A549 (cell line): ENCODE data around the gene FLT3LG. TPM values are rescaled to one million over a fixed set of nuclear protein-coding genes. Genes with fewer than 3 reads are reported as not detected.
A peak's percentile ranks its signal among the peaks of the same experiment; 100 is the strongest.

Experiments used
- ATAC-seq, 2 experiments: fragments of 200-7000 bp in 1 of 2; fragments of >200 bp in 1 of 2; cut with Nextera tagmentation in 1 of 2; cut with Tn5 transposase in 1 of 2; 3 replicates each; pipeline versions ENCODE4 v1.8.0 to v1.9.1; 2018 to 2020; ENCODE audit warnings: mild to moderate bottlenecking in 1 of 2, moderate library complexity in 1 of 2
- CTCF ChIA-PET: fragments of 300-600 bp; sonication (Branson Sonifier 250); formaldehyde crosslinking; extraction: SDS; loops from one replicate; lab custom pipeline; 2021; ENCODE audit warnings: antibody characterized with exemption, inconsistent platforms; lab: Yijun Ruan, JAX
- POLR2A ChIA-PET: fragments of 350-600 bp; formaldehyde crosslinking; extraction: SDS; loops from one replicate; lab custom pipeline; 2021; ENCODE audit warnings: antibody characterized with exemption, inconsistent platforms; lab: Yijun Ruan, JAX
- DNase-seq, 2 experiments: peaks; one replicate each; pipeline versions ENCODE4 v3.0.0 to v3.0.0-alpha.2; 2011 to 2016; ENCODE audit warnings: low read depth in 1 of 2, low spot score in 1 of 2
- FAIRE-seq: peaks from 2 replicates; lab custom pipeline; 2011; peaks lifted over from hg19 to GRCh38; lab: Jason Lieb, UNC
- H3K27ac ChIP-seq, 2 experiments: fragments of >200 bp; sonication (Bioruptor Twin); formaldehyde crosslinking; 3 replicates each; pipeline ENCODE4 v1.5.1; 2016 to 2017
- H3K4me1 ChIP-seq: fragments of >200 bp; sonication (Bioruptor Twin); formaldehyde crosslinking; 3 replicates; pipeline ENCODE4 v1.6.1; 2016
- H3K4me2 ChIP-seq: fragments of >200 bp; sonication (Bioruptor Twin); formaldehyde crosslinking; 3 replicates; pipeline ENCODE4 v1.6.1; 2016
- H3K4me3 ChIP-seq: fragments of >200 bp; sonication (Bioruptor Twin); formaldehyde crosslinking; 3 replicates; pipeline ENCODE4 v1.5.1; 2016
- H3K9me3 ChIP-seq: fragments of >200 bp; sonication (Bioruptor Twin); formaldehyde crosslinking; 3 replicates; pipeline ENCODE4 v1.6.1; 2016
- BHLHE40 ChIP-seq: IDR thresholded peaks from 2 replicates; pipeline ENCODE4 v1.6.1; 2012; ENCODE audit warnings: low read depth, low read length, inconsistent platforms
- CBX2 ChIP-seq: fragments of 200-600 bp; sonication (generic); IDR thresholded peaks from 2 replicates; pipeline ENCODE4 v1.6.1; 2016; ENCODE audit warnings: low read depth, mild to moderate bottlenecking, borderline replicate concordance
- CHD2 ChIP-seq: fragments of 150-350 bp; IDR thresholded peaks from 2 replicates; pipeline ENCODE4 v1.6.1; 2014; ENCODE audit warnings: low read length; ENCODE audit not compliant: partially characterized antibody
- CHD4 ChIP-seq: fragments of 200-600 bp; sonication (generic); IDR thresholded peaks from 2 replicates; pipeline ENCODE4 v1.6.1; 2016; ENCODE audit warnings: antibody characterized with exemption, mild to moderate bottlenecking, borderline replicate concordance
- HOXA7 ChIP-seq: fragments of 250-450 bp; sonication (Bioruptor Pico); IDR thresholded peaks from 2 replicates; pipeline ENCODE4 v1.5.0; 2020; ENCODE audit warnings: mild to moderate bottlenecking, moderate library complexity
- JUNB ChIP-seq: fragments of >200 bp; sonication (Bioruptor Twin); formaldehyde crosslinking; IDR thresholded peaks from 2 replicates; pipeline ENCODE4 v1.6.1; 2016
- KDM1A ChIP-seq: fragments of 200-600 bp; sonication (generic); IDR thresholded peaks from 2 replicates; pipeline ENCODE4 v1.6.1; 2016; ENCODE audit warnings: low read depth, mild to moderate bottlenecking
- KDM5A ChIP-seq: fragments of 200-600 bp; sonication (generic); IDR thresholded peaks from 2 replicates; pipeline ENCODE4 v1.6.1; 2016; ENCODE audit warnings: antibody characterized with exemption, mild to moderate bottlenecking
- NFE2L2 ChIP-seq: fragments of 150-350 bp; conservative IDR thresholded peaks from 2 replicates; pipeline ENCODE4 v1.6.1; 2014; ENCODE audit warnings: low read length
- NR3C1 ChIP-seq: fragments of >200 bp; sonication (Bioruptor Twin); formaldehyde crosslinking; IDR thresholded peaks from 3 replicates; pipeline ENCODE4 v1.6.1; 2017
- PHF8 ChIP-seq: fragments of 200-600 bp; sonication (generic); IDR thresholded peaks from 2 replicates; pipeline ENCODE4 v1.6.1; 2016; ENCODE audit warnings: low read depth, mild to moderate bottlenecking, antibody characterized with exemption, moderate library complexity, borderline replicate concordance
- POLR2A ChIP-seq: IDR thresholded peaks from 2 replicates; pipeline ENCODE4 v1.6.1; 2012; ENCODE audit warnings: mild to moderate bottlenecking, low read length
- RAD21 ChIP-seq, 2 experiments: fragments of >200 bp in 1 of 2; sonication (Bioruptor Twin) in 1 of 2; formaldehyde crosslinking in 1 of 2; IDR thresholded peaks in 1 of 2; conservative IDR thresholded peaks in 1 of 2; 2 replicates in 1 of 2; 3 replicates in 1 of 2; pipeline ENCODE4 v1.6.1; 2012 to 2018; ENCODE audit warnings: inconsistent platforms in 1 of 2
- RNF2 ChIP-seq: fragments of 200-600 bp; sonication (generic); IDR thresholded peaks from 2 replicates; pipeline ENCODE4 v1.6.1; 2016; ENCODE audit warnings: low read depth, mild to moderate bottlenecking, antibody characterized with exemption, moderate library complexity, borderline replicate concordance
- SMC3 ChIP-seq: fragments of >200 bp; sonication (Bioruptor Twin); formaldehyde crosslinking; IDR thresholded peaks from 3 replicates; pipeline ENCODE4 v1.6.1; 2018; ENCODE audit warnings: inconsistent platforms
- ZNF302 ChIP-seq: fragments of 250-450 bp; sonication (Bioruptor Pico); IDR thresholded peaks from 2 replicates; pipeline ENCODE4 v1.9.0; 2021; ENCODE audit warnings: inconsistent platforms, mild to moderate bottlenecking, moderate library complexity
- WGBS: methylation state at CpG from one replicate; pipeline ENCODE4 v1.1.6; 2017; ENCODE audit errors: missing lambda C conversion rate; 5-methylcytosine and 5-hydroxymethylcytosine counted together
- polyA plus RNA-seq, 4 experiments: library from polyadenylated mRNA; depleted of rRNA in 3 of 4; stranded (reverse); fragments of >200 nt; fragmentation: RNase III in 1 of 4; extraction: RNeasy Plus Mini Kit Qiagen cat#74134 plus additional on column Dnase treatment in 1 of 4; gene quantifications; 2 replicates in 3 of 4; 3 replicates in 1 of 4; pipeline ENCODE4 v1.2.3, GENCODE V29; 2011 to 2017
- TF ChIP-seq, protein P1 (sequence below): fragments of >200 bp; sonication (Bioruptor Twin); formaldehyde crosslinking; IDR thresholded peaks from 2 replicates; pipeline ENCODE4 v1.6.1; 2016
- TF ChIP-seq, protein P2 (sequence below): fragments of 450-650 bp; IDR thresholded peaks from 2 replicates; pipeline ENCODE4 v1.6.1; 2014; ENCODE audit warnings: antibody characterized with exemption
- TF ChIP-seq, protein P3 (sequence below): fragments of >200 bp; sonication (Bioruptor Twin); formaldehyde crosslinking; IDR thresholded peaks from 3 replicates; pipeline ENCODE4 v1.5.1; 2016
- TF ChIP-seq, protein P4 (sequence below): IDR thresholded peaks from 2 replicates; pipeline ENCODE4 v1.6.1; 2012
- TF ChIP-seq, protein P5 (sequence below): IDR thresholded peaks from 2 replicates; pipeline ENCODE4 v1.6.1; 2012; ENCODE audit warnings: low read depth, borderline replicate concordance
- TF ChIP-seq, protein P6 (sequence below): fragments of >200 bp; sonication (Bioruptor Twin); formaldehyde crosslinking; IDR thresholded peaks from 3 replicates; pipeline ENCODE4 v1.6.1; 2016

The FLT3LG gene
- polyA plus RNA-seq, 2 of the 4 experiments (the other 2 are of a cell fraction): 0.58 to 0.99 TPM

DNA sequence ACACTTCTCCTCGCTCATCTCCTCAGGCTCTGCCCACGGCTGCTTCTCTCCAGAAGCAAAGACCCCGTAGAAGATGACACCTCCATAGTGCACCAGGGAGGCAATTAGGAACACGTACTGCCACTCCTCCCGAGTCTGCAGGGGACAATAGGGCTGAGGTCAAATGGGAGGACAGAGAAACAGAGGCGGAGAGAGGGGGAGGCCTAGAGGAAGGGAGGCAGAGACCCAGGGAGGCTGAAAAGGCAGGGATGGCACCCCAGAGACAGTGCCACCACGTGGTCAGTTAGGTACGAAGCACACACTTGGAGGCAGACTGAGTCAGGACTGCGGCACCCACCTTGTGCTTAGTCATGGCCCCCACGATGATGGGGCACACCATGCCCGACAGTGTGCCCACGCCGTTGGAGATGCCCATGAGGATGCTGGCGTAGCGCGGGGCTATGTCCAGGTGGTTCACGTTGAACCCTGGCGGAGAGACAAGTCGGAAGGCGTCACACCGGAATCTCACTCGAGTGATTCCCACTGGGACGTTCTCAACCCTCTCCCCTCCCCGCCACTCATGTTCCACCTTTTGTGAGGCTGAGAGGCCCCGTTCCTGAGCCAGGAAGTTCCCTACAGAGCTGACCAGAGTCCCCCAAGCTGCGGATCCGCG is 43.2 kb upstream of the FLT3LG start:
- CTCF ChIA-PET: interaction anchor here (0.7 to 13.8 kb wide), 12 partner anchors 9 to 333 kb away, joined by 3 to 141 read pairs (median 4); partner anchors contain the start of gene FLT3LG
- ATAC-seq (peak in 1 of 2 experiments; percentile 43; a peak in 3 of 6 replicates), DNase-seq (peak in 1 of 2 experiments; percentile 68), FAIRE-seq (no peak)
- POLR2A ChIA-PET: no interaction called here
- 71% methylated on average over 28 of the region's 28 CpGs for WGBS
- no peak overlapping the region for H3K4me3 ChIP-seq
- TF ChIP-seq, protein P1, sequence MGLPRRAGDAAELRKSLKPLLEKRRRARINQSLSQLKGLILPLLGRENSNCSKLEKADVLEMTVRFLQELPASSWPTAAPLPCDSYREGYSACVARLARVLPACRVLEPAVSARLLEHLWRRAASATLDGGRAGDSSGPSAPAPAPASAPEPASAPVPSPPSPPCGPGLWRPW: no peak
- TF ChIP-seq, protein P2, sequence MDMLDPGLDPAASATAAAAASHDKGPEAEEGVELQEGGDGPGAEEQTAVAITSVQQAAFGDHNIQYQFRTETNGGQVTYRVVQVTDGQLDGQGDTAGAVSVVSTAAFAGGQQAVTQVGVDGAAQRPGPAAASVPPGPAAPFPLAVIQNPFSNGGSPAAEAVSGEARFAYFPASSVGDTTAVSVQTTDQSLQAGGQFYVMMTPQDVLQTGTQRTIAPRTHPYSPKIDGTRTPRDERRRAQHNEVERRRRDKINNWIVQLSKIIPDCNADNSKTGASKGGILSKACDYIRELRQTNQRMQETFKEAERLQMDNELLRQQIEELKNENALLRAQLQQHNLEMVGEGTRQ: 0 out of 2 replicates have a peak, but pooled peaks have one; percentile 17
- peak; percentile 12 to 27; a peak in 2 of 5 replicates for TF ChIP-seq RAD21 (conservative IDR thresholded peaks at IDR 0.05 in 1 of 2, IDR thresholded peaks at IDR 0.05 in 1 of 2)
- TF ChIP-seq, protein P3, sequence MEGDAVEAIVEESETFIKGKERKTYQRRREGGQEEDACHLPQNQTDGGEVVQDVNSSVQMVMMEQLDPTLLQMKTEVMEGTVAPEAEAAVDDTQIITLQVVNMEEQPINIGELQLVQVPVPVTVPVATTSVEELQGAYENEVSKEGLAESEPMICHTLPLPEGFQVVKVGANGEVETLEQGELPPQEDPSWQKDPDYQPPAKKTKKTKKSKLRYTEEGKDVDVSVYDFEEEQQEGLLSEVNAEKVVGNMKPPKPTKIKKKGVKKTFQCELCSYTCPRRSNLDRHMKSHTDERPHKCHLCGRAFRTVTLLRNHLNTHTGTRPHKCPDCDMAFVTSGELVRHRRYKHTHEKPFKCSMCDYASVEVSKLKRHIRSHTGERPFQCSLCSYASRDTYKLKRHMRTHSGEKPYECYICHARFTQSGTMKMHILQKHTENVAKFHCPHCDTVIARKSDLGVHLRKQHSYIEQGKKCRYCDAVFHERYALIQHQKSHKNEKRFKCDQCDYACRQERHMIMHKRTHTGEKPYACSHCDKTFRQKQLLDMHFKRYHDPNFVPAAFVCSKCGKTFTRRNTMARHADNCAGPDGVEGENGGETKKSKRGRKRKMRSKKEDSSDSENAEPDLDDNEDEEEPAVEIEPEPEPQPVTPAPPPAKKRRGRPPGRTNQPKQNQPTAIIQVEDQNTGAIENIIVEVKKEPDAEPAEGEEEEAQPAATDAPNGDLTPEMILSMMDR: peak; percentile 46
- no peak for TF ChIP-seq CHD4
- TF ChIP-seq SMC3: peak; percentile 21; the same call in 1 of the 3 replicates
- TF ChIP-seq CHD2: no peak
- peak; percentile 32; the same call in 1 of the 2 replicates for TF ChIP-seq NFE2L2
- TF ChIP-seq, protein P4, sequence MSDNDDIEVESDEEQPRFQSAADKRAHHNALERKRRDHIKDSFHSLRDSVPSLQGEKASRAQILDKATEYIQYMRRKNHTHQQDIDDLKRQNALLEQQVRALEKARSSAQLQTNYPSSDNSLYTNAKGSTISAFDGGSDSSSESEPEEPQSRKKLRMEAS: peak; percentile 64
- no peak for TF ChIP-seq CBX2
- TF ChIP-seq ZNF302 (CRISPR knock-in tag): no peak
- TF ChIP-seq, protein P5, sequence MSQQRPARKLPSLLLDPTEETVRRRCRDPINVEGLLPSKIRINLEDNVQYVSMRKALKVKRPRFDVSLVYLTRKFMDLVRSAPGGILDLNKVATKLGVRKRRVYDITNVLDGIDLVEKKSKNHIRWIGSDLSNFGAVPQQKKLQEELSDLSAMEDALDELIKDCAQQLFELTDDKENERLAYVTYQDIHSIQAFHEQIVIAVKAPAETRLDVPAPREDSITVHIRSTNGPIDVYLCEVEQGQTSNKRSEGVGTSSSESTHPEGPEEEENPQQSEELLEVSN: peak; percentile 49; the same call in 1 of the 2 replicates
- H3K9me3 ChIP-seq: no peaks in the 10 kb centered on the region; the same call in 2 of the 3 replicates
- H3K4me2 ChIP-seq: no peak overlapping the region
- peaks cover 20% of the 10 kb centered on the region for H3K4me1 ChIP-seq
- H3K27ac ChIP-seq: no peak overlapping the region

DNA sequence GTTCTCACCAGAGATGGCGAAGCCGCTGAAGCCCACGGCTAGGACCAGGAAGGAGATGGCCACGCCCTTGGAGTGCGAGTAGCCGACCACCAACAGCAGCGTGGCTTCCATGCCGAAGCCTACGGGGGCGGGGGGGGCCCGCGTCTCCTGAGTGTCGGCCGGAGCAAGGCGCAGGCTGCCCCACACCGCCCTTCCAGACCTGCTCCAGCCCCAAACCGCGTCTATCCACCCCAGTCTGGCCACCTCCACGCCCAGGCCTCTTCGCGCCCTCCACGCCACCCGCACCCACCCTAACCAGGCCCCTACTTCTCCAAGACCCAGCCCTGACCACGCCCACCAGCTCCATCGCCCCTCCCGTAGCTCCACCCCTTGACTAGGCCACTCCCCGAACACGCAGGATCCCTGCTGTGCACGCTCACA is 42.7 kb upstream of the FLT3LG start:
- CTCF ChIA-PET: interaction anchor here (0.7 to 13.8 kb wide), 8 partner anchors 10 to 333 kb away, joined by 3 to 141 read pairs (median 6); no protein-coding TSS in a partner anchor
- no peak overlapping the region for H3K4me2 ChIP-seq
- WGBS: 79% methylated on average over 23 of the region's 29 CpGs
- H3K9me3 ChIP-seq: no peaks in the 10 kb centered on the region; the same call in 2 of the 3 replicates
- peaks cover 15% of the 10 kb centered on the region for H3K4me1 ChIP-seq
- FAIRE-seq (no peak), ATAC-seq (no peak), DNase-seq (peak in 1 of 2 experiments; percentile 56)
- TF ChIP-seq KDM5A (no peak), NR3C1 (no peak), JUNB (no peak), PHF8 (no peak), POLR2A (no peak), RNF2 (no peak), KDM1A (no peak), RAD21 (conservative IDR thresholded peaks at IDR 0.05 in 1 of 2, IDR thresholded peaks at IDR 0.05 in 1 of 2) (no peak), BHLHE40 (no peak), CBX2 (no peak), HOXA7 (CRISPR knock-in tag) (no peak)
- TF ChIP-seq, protein P6, sequence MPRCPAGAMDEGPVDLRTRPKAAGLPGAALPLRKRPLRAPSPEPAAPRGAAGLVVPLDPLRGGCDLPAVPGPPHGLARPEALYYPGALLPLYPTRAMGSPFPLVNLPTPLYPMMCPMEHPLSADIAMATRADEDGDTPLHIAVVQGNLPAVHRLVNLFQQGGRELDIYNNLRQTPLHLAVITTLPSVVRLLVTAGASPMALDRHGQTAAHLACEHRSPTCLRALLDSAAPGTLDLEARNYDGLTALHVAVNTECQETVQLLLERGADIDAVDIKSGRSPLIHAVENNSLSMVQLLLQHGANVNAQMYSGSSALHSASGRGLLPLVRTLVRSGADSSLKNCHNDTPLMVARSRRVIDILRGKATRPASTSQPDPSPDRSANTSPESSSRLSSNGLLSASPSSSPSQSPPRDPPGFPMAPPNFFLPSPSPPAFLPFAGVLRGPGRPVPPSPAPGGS: no peak
- POLR2A ChIA-PET: no interaction called here
- H3K4me3 ChIP-seq: no peak overlapping the region
- H3K27ac ChIP-seq: no peak overlapping the region
